GM18858 (cell line): ENCODE data around the gene LPIN2.

ENCODE experiments used
- ATAC-seq: cut with Tn5 transposase; IDR thresholded peaks from one replicate; pipeline ENCODE4 v1.9.1; 2021; ENCODE audit not compliant: unreplicated experiment

The LPIN2 gene

DNA sequence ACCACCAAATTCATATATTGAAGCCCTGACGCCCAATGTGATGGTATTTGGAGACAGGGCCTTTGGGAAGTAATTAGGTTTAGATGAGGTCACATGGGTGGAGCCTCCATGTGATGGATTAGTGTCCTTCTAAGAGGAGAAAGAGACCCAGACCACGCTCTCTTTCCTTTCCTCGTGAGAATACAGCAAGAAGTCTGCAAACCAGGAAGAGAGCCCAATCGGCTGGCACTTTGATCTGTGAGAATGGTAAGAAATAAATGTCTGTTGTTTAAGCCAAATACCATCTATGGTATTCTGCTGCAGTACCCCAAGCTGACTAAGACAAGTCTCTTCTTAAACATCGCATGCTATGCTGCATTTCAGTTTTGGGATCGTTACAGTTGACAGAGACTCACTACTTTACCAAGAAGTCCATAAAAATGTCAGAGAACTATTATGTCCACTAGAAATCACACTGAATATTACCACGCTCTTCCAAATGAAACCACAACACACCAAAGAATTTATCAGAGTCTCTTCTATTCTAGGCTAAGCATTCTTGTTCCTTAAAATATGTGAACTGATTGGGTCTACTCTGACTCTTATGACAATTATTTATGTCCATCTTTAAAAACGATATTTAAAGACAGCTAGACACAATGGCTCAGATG, 48.5 kb downstream of the LPIN2 start:
- no peak for ATAC-seq
